Endothelial cell (in vitro differentiated cells): ENCODE measurements around the gene PERM1. TPM values are rescaled to one million over a fixed set of nuclear protein-coding genes. Genes with fewer than 3 reads are reported as not detected.

Experiments used
- DNase-seq: peaks from one replicate; pipeline ENCODE4 v3.0.0; 2021; ENCODE audit warnings: low spot score
- H3K27ac Mint-ChIP-seq: one replicate; pipeline ENCODE4 v1.8.0; 2021; ENCODE audit warnings: mixed read lengths, inconsistent platforms; ENCODE audit not compliant: unreplicated experiment
- H3K27me3 Mint-ChIP-seq: one replicate; pipeline ENCODE4 v1.8.0; 2021; ENCODE audit warnings: mild to moderate bottlenecking, moderate library complexity, mixed read lengths, inconsistent platforms; ENCODE audit not compliant: unreplicated experiment
- H3K36me3 Mint-ChIP-seq: one replicate; pipeline ENCODE4 v1.8.0; 2021; ENCODE audit warnings: mild to moderate bottlenecking, low read depth, mixed read lengths, inconsistent platforms; ENCODE audit not compliant: unreplicated experiment
- H3K4me1 Mint-ChIP-seq: one replicate; pipeline ENCODE4 v1.8.0; 2021; ENCODE audit warnings: mild to moderate bottlenecking, mixed read lengths, inconsistent platforms; ENCODE audit not compliant: unreplicated experiment
- H3K4me3 Mint-ChIP-seq: one replicate; pipeline ENCODE4 v1.8.0; 2021; ENCODE audit warnings: mild to moderate bottlenecking, mixed read lengths, inconsistent platforms; ENCODE audit not compliant: unreplicated experiment
- H3K9me3 Mint-ChIP-seq: one replicate; pipeline ENCODE4 v1.8.0; 2021; ENCODE audit warnings: mixed read lengths, inconsistent platforms; ENCODE audit not compliant: unreplicated experiment
- CTCF ChIP-seq: fragments of 200-600 bp; sonication (generic); IDR thresholded peaks from one replicate; pipeline ENCODE4 v1.5.0; 2021; ENCODE audit warnings: antibody characterized with exemption; ENCODE audit not compliant: unreplicated experiment
- total RNA-seq: library from RNA; stranded (reverse); fragmentation: NEBNext Ultra II Directional; extraction: Animal tissue kit (Norgen Biotek cat#: 25700); gene quantifications from one replicate; pipeline ENCODE4 v1.2.1, GENCODE V29; 2021; ENCODE audit not compliant: unreplicated experiment

PERM1 gene
- total RNA-seq, 1 donor from 2014 or later = not detected

GRCh38 chr1:945688-946556, 36.0 kb downstream of the PERM1 start:
- Mint-ChIP-seq H3K27me3 (peaks cover 6% of the 10 kb centered on the region), H3K27ac (peak overlapping the region; percentile 36)

GRCh38 chr1:944341-945325, 37.3 kb downstream of the PERM1 start:
- no peak for DNase-seq
- Mint-ChIP-seq H3K9me3 (no peaks in the 10 kb centered on the region), H3K27me3 (peaks cover 10% of the 10 kb centered on the region), H3K4me1 (no peaks in the 10 kb centered on the region), H3K36me3 (peaks cover 17% of the 10 kb centered on the region), H3K4me3 (no peak overlapping the region), H3K27ac (no peak overlapping the region)
- no peak for TF ChIP-seq CTCF

More at GRCh38 chr1:945688-946556, 36.0 kb downstream of the PERM1 start:
- H3K4me3 Mint-ChIP-seq = no peak overlapping the region
- H3K9me3 Mint-ChIP-seq = no peaks in the 10 kb centered on the region
- DNase-seq = no peak
- no peak for TF ChIP-seq CTCF
- H3K4me1 Mint-ChIP-seq = no peaks in the 10 kb centered on the region
- peaks cover 30% of the 10 kb centered on the region for H3K36me3 Mint-ChIP-seq

- TF ChIP-seq CTCF = no peak
- no peak overlapping the region for H3K4me3 Mint-ChIP-seq
- no peak overlapping the region for H3K27ac Mint-ChIP-seq
- no peaks in the 10 kb centered on the region for H3K4me1 Mint-ChIP-seq
- H3K9me3 Mint-ChIP-seq = no peaks in the 10 kb centered on the region
- no peak for DNase-seq
- peaks cover 11% of the 10 kb centered on the region for H3K36me3 Mint-ChIP-seq
- H3K27me3 Mint-ChIP-seq = peaks cover 10% of the 10 kb centered on the region
Measured at GRCh38 chr1:943545-944340, 38.1 kb downstream of the PERM1 start.

- TF ChIP-seq CTCF = no peak
- H3K27me3 Mint-ChIP-seq = peaks cover 10% of the 10 kb centered on the region
- H3K4me3 Mint-ChIP-seq = no peak overlapping the region
- no peak for DNase-seq
- H3K9me3 Mint-ChIP-seq = no peaks in the 10 kb centered on the region
- no peak overlapping the region for H3K27ac Mint-ChIP-seq
- H3K4me1 Mint-ChIP-seq = no peaks in the 10 kb centered on the region
- H3K36me3 Mint-ChIP-seq = peaks cover 9% of the 10 kb centered on the region
Measured at GRCh38 chr1:942864-943533, 38.9 kb downstream of the PERM1 start.
